Femur (tissue), 1 donor: ENCODE data around the gene CNPY4.

Experiments used
- DNase-seq: peaks from one replicate; pipeline ENCODE4 v3.0.0-alpha.2; 2017

Gene CNPY4

DNA sequence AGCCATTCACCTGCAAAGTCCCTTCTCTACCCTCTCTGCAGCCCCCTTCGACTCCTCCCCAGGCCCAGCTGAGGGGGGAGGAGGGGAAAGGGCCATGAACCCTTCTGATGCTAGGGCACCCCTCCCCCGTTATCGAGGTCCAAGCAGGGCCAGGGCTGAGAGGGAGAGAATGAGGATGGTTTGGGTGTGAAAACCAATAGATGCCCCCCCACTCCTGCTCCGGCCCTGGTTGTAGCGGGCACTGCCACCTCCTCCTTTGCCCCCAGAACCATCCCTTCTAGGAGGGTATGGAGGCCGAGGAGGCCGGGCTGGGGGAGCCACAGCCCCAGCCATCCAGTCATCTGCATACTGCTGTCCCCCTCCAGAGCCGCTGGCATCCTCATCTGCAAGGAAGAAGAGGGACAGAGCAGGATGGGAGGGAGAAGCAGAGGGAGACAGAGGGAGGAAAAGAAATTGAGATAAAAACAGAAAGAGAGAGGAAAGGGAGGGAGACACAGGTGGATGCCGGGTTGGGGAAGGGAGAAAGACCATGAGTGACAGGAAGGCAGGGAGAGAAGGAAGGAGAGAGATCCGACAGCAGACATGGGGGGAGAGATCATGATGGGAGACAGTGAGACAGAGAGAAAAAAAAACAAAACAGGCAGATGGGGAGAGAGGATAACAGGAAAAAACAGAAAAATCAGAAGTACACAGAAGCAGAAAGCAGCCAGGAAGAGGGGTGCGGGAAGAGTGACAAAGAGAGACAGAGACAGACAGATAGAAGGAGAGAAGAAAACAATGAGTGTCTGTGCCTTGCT lies 50.9 kb downstream of the CNPY4 start:
- DNase-seq, result no peak

DNA sequence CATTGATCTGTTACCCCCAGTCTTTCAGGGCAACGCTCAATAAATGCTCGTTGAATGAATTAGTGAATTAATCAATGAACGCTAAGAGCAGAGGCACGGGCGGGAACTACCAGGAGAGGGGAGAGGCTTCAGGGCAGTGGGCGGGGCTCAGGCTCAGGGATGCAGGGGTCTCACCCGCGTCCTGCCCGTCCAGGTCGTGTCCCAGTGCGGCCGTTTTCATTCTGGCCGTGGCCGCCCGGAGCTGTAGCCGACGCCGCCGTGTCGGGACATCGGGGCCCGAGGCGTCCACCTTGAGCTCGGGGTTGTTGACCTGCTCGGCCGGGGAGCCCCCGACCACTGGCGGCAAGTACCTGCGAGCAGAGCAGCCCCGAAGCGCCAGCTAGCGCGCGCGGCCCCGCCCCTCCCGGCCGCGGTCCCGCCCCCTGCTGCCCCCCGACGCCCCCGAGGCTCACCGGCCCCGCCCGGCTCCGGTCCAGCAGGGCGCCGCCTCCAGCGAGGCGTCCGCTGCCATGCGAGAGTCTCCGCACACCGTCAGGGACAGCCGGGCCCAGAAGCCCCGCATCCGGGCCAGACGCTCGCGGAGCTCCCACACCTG lies 51.8 kb downstream of the CNPY4 start:
- DNase-seq, result peak; percentile 50

DNA sequence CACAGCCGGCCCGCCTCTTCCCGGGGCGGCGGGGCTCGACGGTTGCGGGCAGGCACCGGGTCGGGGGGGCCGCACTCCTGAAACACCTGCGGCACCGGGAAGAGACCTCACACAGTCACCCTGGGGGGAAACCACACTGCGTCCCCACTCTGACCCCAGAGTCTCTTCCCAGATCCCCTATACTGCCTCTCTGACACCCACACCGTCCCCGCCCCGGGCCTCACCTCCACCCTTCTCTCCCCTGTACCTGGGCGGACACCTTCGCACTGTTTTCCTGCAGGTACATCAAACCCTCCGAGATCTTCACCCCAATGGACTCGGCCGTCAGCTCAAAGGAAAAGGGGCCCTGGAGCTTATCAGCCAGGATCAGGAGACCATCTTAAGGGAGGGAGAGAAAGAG lies 52.4 kb downstream of the CNPY4 start:
- DNase-seq, result no peak

DNA sequence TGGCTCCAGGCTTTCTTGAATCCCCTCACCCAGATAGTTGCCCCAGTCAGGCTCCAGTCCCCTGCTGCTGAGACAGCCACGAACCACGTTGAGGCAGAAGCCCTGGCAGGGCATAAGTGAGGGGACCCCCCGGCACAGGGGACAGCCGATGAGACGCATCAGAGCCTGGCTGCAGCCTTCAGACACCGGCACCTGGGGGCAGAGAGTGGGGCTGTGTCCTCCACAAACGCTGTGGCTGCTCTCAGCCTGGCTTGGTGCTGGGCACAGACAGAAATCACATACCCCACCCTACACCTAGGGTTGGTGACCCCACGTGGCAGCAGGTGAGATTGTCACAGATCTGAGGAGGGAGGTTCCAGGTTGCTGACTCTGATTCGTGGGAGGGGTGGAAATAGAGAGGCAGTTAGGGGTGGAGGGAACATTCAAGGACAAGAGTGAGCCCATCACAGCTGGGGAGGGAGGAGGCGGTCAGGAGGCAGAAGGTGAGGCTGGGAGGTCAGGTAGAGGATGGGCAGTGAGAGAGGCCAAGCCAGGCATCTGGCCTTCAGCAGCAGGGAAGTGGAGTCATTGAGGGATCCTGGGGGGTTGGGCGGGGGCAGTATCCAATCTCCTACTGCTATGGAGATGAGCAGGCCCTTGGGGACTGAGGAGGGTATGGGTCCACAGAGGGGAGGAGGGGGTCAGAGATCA lies 54.5 kb downstream of the CNPY4 start:
- no peak for DNase-seq

DNA sequence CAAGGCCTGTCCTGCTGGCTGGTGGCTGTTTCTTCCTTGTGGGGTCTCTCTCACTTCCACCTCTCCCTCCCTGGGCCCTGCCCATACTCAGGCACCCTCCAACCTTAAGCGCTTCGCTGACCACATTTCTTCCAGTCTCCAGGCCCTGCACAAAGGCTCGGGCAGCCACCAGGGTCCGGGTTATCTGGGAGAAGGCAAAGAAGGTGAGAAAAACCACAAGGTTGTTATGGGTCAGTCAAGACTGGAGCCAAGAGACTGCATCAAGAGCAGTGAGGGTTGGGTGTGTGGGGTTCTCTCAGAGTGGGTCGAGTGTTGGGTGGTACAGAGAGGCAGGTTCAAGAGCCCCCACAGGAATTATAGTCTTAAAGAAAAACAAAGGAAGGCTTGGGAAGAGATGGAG lies 55.1 kb downstream of the CNPY4 start:
- no peak for DNase-seq
